ENCODE measurements around the gene ADAMTSL2. TPM values are rescaled to one million over a fixed set of nuclear protein-coding genes. Genes with fewer than 3 reads are reported as not detected.
A peak's percentile ranks its signal among the peaks of the same experiment; 100 is the strongest.
"Not testable (repeated sequence)": the region's sequence is repeated elsewhere in the genome, so short reads cannot be mapped to it uniquely, and the experiment has no call there.

Gene ADAMTSL2
- total and polyA plus RNA-seq, 2 donors (not counting 1 experiment from before 2014, with no cell fraction given): under 0.01 to 0.09 TPM

GRCh38 chr9:133563291-133563796 is 28.8 kb downstream of the ADAMTSL2 start:
- no peaks in the 10 kb centered on the region for H3K9me3 ChIP-seq (ENCODE audit: control insufficient read depth, insufficient read depth, low read depth, low read length)
- no peak overlapping the region for H3K4me3 ChIP-seq (replicated peaks in 1 of 4; ENCODE audit: control extremely low read depth in 1 of 4, insufficient read depth in 1 of 4, low read depth in 3 of 4, low read length in 4 of 4)
- no peak overlapping the region for H3K9ac ChIP-seq (ENCODE audit: insufficient read depth, low read length)
- no peak overlapping the region for H3K4me2 ChIP-seq (ENCODE audit: extremely low read depth, insufficient read depth, low read length)
- H3K79me2 ChIP-seq (ENCODE audit: control insufficient read depth, insufficient read depth, low read length): no peaks in the 10 kb centered on the region
- H3K27me3 ChIP-seq (ENCODE audit: control insufficient read depth, insufficient read depth, low read length): no peaks in the 10 kb centered on the region
- no peak overlapping the region for H3K27ac ChIP-seq (ENCODE audit: insufficient read depth, low read length)
- TF ChIP-seq CTCF (conservative IDR thresholded peaks at IDR 0.05 in 1 of 2, IDR thresholded peaks at IDR 0.05 in 1 of 2; ENCODE audit: low read depth in 1 of 2, low read length in 2 of 2) (no peak), EZH2 (IDR thresholded peaks at IDR 0.05; ENCODE audit: low read length, missing control alignments) (no peak)
- H4K20me1 ChIP-seq (ENCODE audit: control insufficient read depth, extremely low read depth, insufficient read depth, low read length): no peaks in the 10 kb centered on the region
- no peaks in the 10 kb centered on the region for H3K36me3 ChIP-seq (ENCODE audit: control insufficient read depth, insufficient read depth, low read length)
- no peak overlapping the region for H2AFZ ChIP-seq (ENCODE audit: low read length)
- DNase-seq (ENCODE audit: low read depth in 2 of 2): peak in 1 of 2 donors; percentile 79
- H3K4me1 ChIP-seq (ENCODE audit: control insufficient read depth, extremely low read depth, insufficient read depth, low read length): peaks cover 11% of the 10 kb centered on the region

GRCh38 chr9:133563814-133564213 is 29.3 kb downstream of the ADAMTSL2 start:
- not testable (repeated sequence) for H4K20me1 ChIP-seq (ENCODE audit: control insufficient read depth, extremely low read depth, insufficient read depth, low read length); H3K27me3 ChIP-seq (ENCODE audit: control insufficient read depth, insufficient read depth, low read length); H3K9ac ChIP-seq (ENCODE audit: insufficient read depth, low read length); H3K27ac ChIP-seq (ENCODE audit: insufficient read depth, low read length); H3K9me3 ChIP-seq (ENCODE audit: control insufficient read depth, insufficient read depth, low read depth, low read length); DNase-seq (ENCODE audit: low read depth in 2 of 2); H2AFZ ChIP-seq (ENCODE audit: low read length); H3K4me2 ChIP-seq (ENCODE audit: extremely low read depth, insufficient read depth, low read length); H3K4me1 ChIP-seq (ENCODE audit: control insufficient read depth, extremely low read depth, insufficient read depth, low read length); H3K79me2 ChIP-seq (ENCODE audit: control insufficient read depth, insufficient read depth, low read length); H3K4me3 ChIP-seq (replicated peaks in 1 of 4; ENCODE audit: control extremely low read depth in 1 of 4, insufficient read depth in 1 of 4, low read depth in 3 of 4, low read length in 4 of 4); H3K36me3 ChIP-seq (ENCODE audit: control insufficient read depth, insufficient read depth, low read length)

- TF ChIP-seq CTCF (conservative IDR thresholded peaks at IDR 0.05 in 1 of 2, IDR thresholded peaks at IDR 0.05 in 1 of 2; ENCODE audit: low read depth in 1 of 2, low read length in 2 of 2) (no peak), EZH2 (IDR thresholded peaks at IDR 0.05; ENCODE audit: low read length, missing control alignments) (peak; percentile 38)
- Histone ChIP-seq H3K79me2 (ENCODE audit: control insufficient read depth, insufficient read depth, low read length) (no peaks in the 10 kb centered on the region), H3K27me3 (ENCODE audit: control insufficient read depth, insufficient read depth, low read length) (no peaks in the 10 kb centered on the region), H4K20me1 (ENCODE audit: control insufficient read depth, extremely low read depth, insufficient read depth, low read length) (no peaks in the 10 kb centered on the region), H3K9ac (ENCODE audit: insufficient read depth, low read length) (no peak overlapping the region), H3K27ac (ENCODE audit: insufficient read depth, low read length) (no peak overlapping the region), H2AFZ (ENCODE audit: low read length) (no peak overlapping the region), H3K9me3 (ENCODE audit: control insufficient read depth, insufficient read depth, low read depth, low read length) (no peaks in the 10 kb centered on the region), H3K4me2 (ENCODE audit: extremely low read depth, insufficient read depth, low read length) (no peak overlapping the region), H3K4me3 (replicated peaks in 1 of 4; ENCODE audit: control extremely low read depth in 1 of 4, insufficient read depth in 1 of 4, low read depth in 3 of 4, low read length in 4 of 4) (no peak overlapping the region), H3K4me1 (ENCODE audit: control insufficient read depth, extremely low read depth, insufficient read depth, low read length) (peaks cover 5% of the 10 kb centered on the region), H3K36me3 (ENCODE audit: control insufficient read depth, insufficient read depth, low read length) (no peaks in the 10 kb centered on the region)
- DNase-seq (ENCODE audit: low read depth in 2 of 2): no peak
Measured at GRCh38 chr9:133564451-133565116, 30.1 kb downstream of the ADAMTSL2 start.
